MM.1S (cell line): ENCODE results near the gene WBP1L.

Experiments used
- EZH2 ChIP-seq: fragments of 300-600 bp; sonication (generic); optimal IDR thresholded peaks from 2 replicates; pipeline ENCODE3; 2017; ENCODE audit warnings: low read depth, mild to moderate bottlenecking, antibody characterized with exemption, low read length, mixed read lengths
- EZH2phosphoT487 ChIP-seq: fragments of 300-600 bp; sonication (generic); IDR thresholded peaks from 2 replicates; pipeline ENCODE4 v1.6.1; 2018; ENCODE audit warnings: antibody characterized with exemption, low read length
- TF ChIP-seq, protein P1 (sequence below): fragments of 300-600 bp; sonication (generic); IDR thresholded peaks from 2 replicates; pipeline ENCODE4 v1.5.1; 2016; ENCODE audit warnings: antibody characterized with exemption, low read length, mixed read lengths

DNA sequence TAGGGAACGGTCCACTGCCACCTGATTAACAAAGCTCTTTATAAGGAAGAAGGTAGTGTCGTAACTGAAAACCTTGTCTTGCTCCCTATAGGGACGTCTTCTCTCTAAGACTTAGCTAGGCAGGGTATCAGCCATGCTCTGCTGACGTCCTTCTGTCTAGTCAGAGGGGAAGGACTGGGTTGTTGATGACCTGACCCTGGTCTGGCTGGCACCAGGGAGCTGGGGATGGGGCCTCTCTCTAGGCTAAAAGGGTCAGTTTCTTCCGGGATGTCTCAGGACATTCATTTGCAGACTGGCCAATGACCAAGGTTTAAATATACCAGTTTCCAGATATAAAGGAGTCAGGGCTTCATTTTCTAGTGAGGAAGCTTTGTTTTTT lies 83.8 kb downstream of the WBP1L start:
- TF ChIP-seq, protein P1, sequence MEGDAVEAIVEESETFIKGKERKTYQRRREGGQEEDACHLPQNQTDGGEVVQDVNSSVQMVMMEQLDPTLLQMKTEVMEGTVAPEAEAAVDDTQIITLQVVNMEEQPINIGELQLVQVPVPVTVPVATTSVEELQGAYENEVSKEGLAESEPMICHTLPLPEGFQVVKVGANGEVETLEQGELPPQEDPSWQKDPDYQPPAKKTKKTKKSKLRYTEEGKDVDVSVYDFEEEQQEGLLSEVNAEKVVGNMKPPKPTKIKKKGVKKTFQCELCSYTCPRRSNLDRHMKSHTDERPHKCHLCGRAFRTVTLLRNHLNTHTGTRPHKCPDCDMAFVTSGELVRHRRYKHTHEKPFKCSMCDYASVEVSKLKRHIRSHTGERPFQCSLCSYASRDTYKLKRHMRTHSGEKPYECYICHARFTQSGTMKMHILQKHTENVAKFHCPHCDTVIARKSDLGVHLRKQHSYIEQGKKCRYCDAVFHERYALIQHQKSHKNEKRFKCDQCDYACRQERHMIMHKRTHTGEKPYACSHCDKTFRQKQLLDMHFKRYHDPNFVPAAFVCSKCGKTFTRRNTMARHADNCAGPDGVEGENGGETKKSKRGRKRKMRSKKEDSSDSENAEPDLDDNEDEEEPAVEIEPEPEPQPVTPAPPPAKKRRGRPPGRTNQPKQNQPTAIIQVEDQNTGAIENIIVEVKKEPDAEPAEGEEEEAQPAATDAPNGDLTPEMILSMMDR: no peak
- no peak for TF ChIP-seq EZH2
- no peak for TF ChIP-seq EZH2phosphoT487
